ENCODE results near the gene YPEL2. TPM values are rescaled to one million over a fixed set of nuclear protein-coding genes. Genes with fewer than 3 reads are reported as not detected.
A peak's percentile ranks its signal among the peaks of the same experiment; 100 is the strongest.

The YPEL2 gene
- total RNA-seq, 1 experiment from 2014 or later = 1.1 TPM

GRCh38 chr17:59439741-59440211, 108.3 kb downstream of the YPEL2 start:
- no peaks in the 10 kb centered on the region for H3K4me1 ChIP-seq (ENCODE audit: control insufficient read depth, insufficient read depth, low read length)
- in situ Hi-C loops (cut with HindIII; ENCODE audit: low pct_unique_long_range_greater_than_20kb, low sequenced_read_pairs) (loop anchor here (25.0 kb wide), 1 partner anchor 202 kb away; no protein-coding TSS in a partner anchor), intact Hi-C loops (cut with micrococcal nuclease; ENCODE audit: unreplicated experiment) (loop anchor here (2.0 to 5.0 kb wide), 2 partner anchors 112 to 129 kb away; no protein-coding TSS in a partner anchor)
- H3K27ac ChIP-seq (ENCODE audit: low read length) = no peak overlapping the region
- H3K9me3 ChIP-seq (ENCODE audit: control insufficient read depth, insufficient read depth, low read depth, low read length) = no peaks in the 10 kb centered on the region
- ChIA-PET CTCF (interaction anchor here (0.7 to 1.2 kb wide), 2 partner anchors 63 to 110 kb away, joined by 3 to 6 read pairs; no protein-coding TSS in a partner anchor), POLR2A (no interaction called here)
- H3K36me3 ChIP-seq (ENCODE audit: control insufficient read depth, insufficient read depth, low read length) = no peaks in the 10 kb centered on the region
- DNase-seq (ENCODE audit: low read depth, low spot score) (no peak), ATAC-seq (no peak)
- no peaks in the 10 kb centered on the region; the same call in 1 of the 2 replicates for H3K27me3 ChIP-seq (ENCODE audit: control insufficient read depth, insufficient read depth, low read length)
- TF ChIP-seq TCF7L2 (IDR thresholded peaks at IDR 0.05; ENCODE audit: low read depth, low read length) (no peak), REST (IDR thresholded peaks at IDR 0.05; ENCODE audit: insufficient read depth in 1 of 2, low read depth in 2 of 2, low read length in 1 of 2) (no peak), CTCF (IDR thresholded peaks at IDR 0.05) (no peak), POLR2AphosphoS5 (IDR thresholded peaks at IDR 0.05; ENCODE audit: low read depth, low read length) (no peak), SIN3A (IDR thresholded peaks at IDR 0.05; ENCODE audit: borderline replicate concordance, insufficient read depth, low read depth, low read length) (no peak)
- BruUV-seq (replicated peaks) = no TSS peak
- H3K4me3 ChIP-seq (ENCODE audit: low read depth in 2 of 2, low read length in 2 of 2) = no peak overlapping the region

- in situ Hi-C loops (cut with HindIII; ENCODE audit: low pct_unique_long_range_greater_than_20kb, low sequenced_read_pairs) (loop anchor here (25.0 kb wide), 1 partner anchor 204 kb away; no protein-coding TSS in a partner anchor), intact Hi-C loops (cut with micrococcal nuclease; ENCODE audit: unreplicated experiment) (loop anchor here (2.0 to 5.0 kb wide), 2 partner anchors 114 to 130 kb away; no protein-coding TSS in a partner anchor)
- TF ChIP-seq REST (IDR thresholded peaks at IDR 0.05; ENCODE audit: insufficient read depth in 1 of 2, low read depth in 2 of 2, low read length in 1 of 2) (no peak), CTCF (IDR thresholded peaks at IDR 0.05) (peak; percentile 78)
- no peaks in the 10 kb centered on the region for H3K4me1 ChIP-seq (ENCODE audit: control insufficient read depth, insufficient read depth, low read length)
- no peak overlapping the region for H3K4me3 ChIP-seq (ENCODE audit: low read depth in 2 of 2, low read length in 2 of 2)
- ChIA-PET CTCF (interaction anchor here (0.6 to 1.4 kb wide), 2 partner anchors 127 to 130 kb away, joined by 3 to 6 read pairs; no protein-coding TSS in a partner anchor), POLR2A (no interaction called here)
- H3K9me3 ChIP-seq (ENCODE audit: control insufficient read depth, insufficient read depth, low read depth, low read length) = no peaks in the 10 kb centered on the region
- H3K27ac ChIP-seq (ENCODE audit: low read length) = no peak overlapping the region
- BruUV-seq (replicated peaks) = no TSS peak
- H3K27me3 ChIP-seq (ENCODE audit: control insufficient read depth, insufficient read depth, low read length) = no peaks in the 10 kb centered on the region
- H3K36me3 ChIP-seq (ENCODE audit: control insufficient read depth, insufficient read depth, low read length) = no peaks in the 10 kb centered on the region
- ATAC-seq = peak; percentile 99
- peak; percentile 58 for DNase-seq (ENCODE audit: low read depth, low spot score)
These were observed 109.5 kb downstream of the YPEL2 start for GRCh38 chr17:59440757-59441463.

All from Panc1 (cell line).